Osteoblast (primary cell): ENCODE measurements around the gene LRRC2. TPM values are rescaled to one million over a fixed set of nuclear protein-coding genes. Genes with fewer than 3 reads are reported as not detected.

Experiments used
- DNase-seq: peaks from one replicate; pipeline ENCODE4 v3.0.0; 2011; ENCODE audit warnings: low spot score, mixed read lengths; ENCODE audit not compliant: insufficient read length; ENCODE audit errors: missing footprints
- H2AFZ ChIP-seq: 2 replicates; pipeline ENCODE4 v1.6.0; 2011; ENCODE audit warnings: mild to moderate bottlenecking, low read length
- H3K27ac ChIP-seq: 2 replicates; pipeline ENCODE4 v1.5.1; 2011; ENCODE audit warnings: mild to moderate bottlenecking, low read depth, low read length, moderate library complexity
- H3K27me3 ChIP-seq: 2 replicates; pipeline ENCODE4 v1.6.0; 2012; ENCODE audit warnings: mild to moderate bottlenecking, control low read depth, inconsistent platforms, low read length, moderate library complexity; ENCODE audit not compliant: insufficient read depth
- H3K36me3 ChIP-seq: 2 replicates; pipeline ENCODE4 v1.5.1; 2011; ENCODE audit warnings: mild to moderate bottlenecking, low read length, control low read depth, moderate library complexity; ENCODE audit not compliant: insufficient read depth
- H3K4me1 ChIP-seq: 2 replicates; pipeline ENCODE4 v1.5.1; 2011; ENCODE audit warnings: mild to moderate bottlenecking, low read length, control low read depth, moderate library complexity; ENCODE audit not compliant: insufficient read depth
- H3K4me2 ChIP-seq: 2 replicates; pipeline ENCODE4 v1.6.0; 2011; ENCODE audit warnings: mild to moderate bottlenecking, low read length; ENCODE audit not compliant: insufficient read depth
- H3K4me3 ChIP-seq: fragments of 200-600 bp; sonication (generic); 3 replicates; pipeline ENCODE4 v1.5.1; 2012; ENCODE audit warnings: mild to moderate bottlenecking, low read length, inconsistent platforms; ENCODE audit not compliant: insufficient read depth
- H3K79me2 ChIP-seq: 2 replicates; pipeline ENCODE4 v1.6.0; 2012; ENCODE audit warnings: mild to moderate bottlenecking, low read length, control low read depth, inconsistent platforms; ENCODE audit not compliant: insufficient read depth
- H3K9me3 ChIP-seq: 2 replicates; pipeline ENCODE4 v1.5.1; 2011; ENCODE audit warnings: low read depth, low read length, control low read depth
- H4K20me1 ChIP-seq: 2 replicates; pipeline ENCODE4 v1.6.0; 2012; ENCODE audit warnings: mild to moderate bottlenecking, low read length, control low read depth; ENCODE audit not compliant: insufficient read depth
- CTCF ChIP-seq: IDR thresholded peaks from 2 replicates; pipeline ENCODE4 v1.5.1; 2011; ENCODE audit warnings: mild to moderate bottlenecking, low read depth, low read length, moderate library complexity; ENCODE audit errors: extremely low read depth
- total RNA-seq: library from RNA; depleted of rRNA; stranded (reverse); fragments of >200 nt; gene quantifications from 2 replicates; pipeline ENCODE4 v1.2.3, GENCODE V29; 2012

Gene LRRC2
- total RNA-seq, 1 donor = 5.1 TPM

GRCh38 chr3:46521096-46521495 lies 45.0 kb downstream of the LRRC2 start:
- H4K20me1 ChIP-seq = no peaks in the 10 kb centered on the region
- no peak overlapping the region for H3K4me2 ChIP-seq
- no peaks in the 10 kb centered on the region for H3K79me2 ChIP-seq
- no peak overlapping the region for H3K4me3 ChIP-seq
- DNase-seq = no peak
- H3K27me3 ChIP-seq = no peaks in the 10 kb centered on the region
- no peaks in the 10 kb centered on the region for H3K36me3 ChIP-seq
- H3K4me1 ChIP-seq = peaks cover 12% of the 10 kb centered on the region
- TF ChIP-seq CTCF = no peak
- no peak overlapping the region for H2AFZ ChIP-seq
- H3K9me3 ChIP-seq = no peaks in the 10 kb centered on the region
- H3K27ac ChIP-seq = no peak overlapping the region

DNA sequence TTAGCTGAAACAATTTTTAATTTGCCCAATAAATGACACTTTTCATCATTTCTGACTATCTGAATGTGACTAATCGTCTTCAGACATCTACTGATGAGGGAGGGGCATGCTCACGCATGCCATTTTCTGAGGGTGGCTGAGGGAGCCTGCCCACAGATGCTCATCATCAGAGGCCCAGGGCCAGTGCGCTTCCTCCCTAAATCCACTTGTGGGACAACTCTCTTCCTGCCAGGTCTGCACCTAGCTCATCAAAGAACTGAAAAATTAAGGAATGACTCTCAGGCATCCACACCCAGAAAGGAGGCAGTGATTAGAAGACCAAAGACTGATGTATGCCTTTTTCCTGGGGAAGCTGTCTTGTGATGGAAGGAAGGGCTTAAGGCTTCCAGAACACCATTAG lies 45.6 kb downstream of the LRRC2 start:
- Histone ChIP-seq H2AFZ (no peak overlapping the region), H3K27me3 (no peaks in the 10 kb centered on the region), H3K4me3 (no peak overlapping the region), H3K27ac (no peak overlapping the region), H3K4me1 (peaks cover 13% of the 10 kb centered on the region), H3K4me2 (no peak overlapping the region), H3K9me3 (no peaks in the 10 kb centered on the region), H3K36me3 (no peaks in the 10 kb centered on the region), H3K79me2 (no peaks in the 10 kb centered on the region), H4K20me1 (no peaks in the 10 kb centered on the region)
- TF ChIP-seq CTCF = no peak
- DNase-seq = no peak

DNA sequence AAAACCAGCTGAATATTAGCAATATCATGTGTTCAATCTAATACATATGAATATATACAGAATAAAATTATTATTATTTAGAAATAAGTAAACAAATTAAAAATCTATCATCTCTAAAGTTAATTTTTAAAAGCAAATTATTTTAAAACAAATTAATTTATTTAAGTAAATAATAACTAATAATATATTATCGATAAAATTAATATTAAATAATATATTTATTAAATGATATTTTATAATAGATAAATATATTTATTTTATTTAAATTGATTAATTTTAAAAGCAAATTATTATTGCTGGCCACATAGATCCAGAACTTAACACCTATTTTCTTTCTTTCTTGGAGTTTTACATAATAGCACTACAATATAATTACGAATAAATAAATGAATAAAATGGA lies 46.1 kb downstream of the LRRC2 start:
- TF ChIP-seq CTCF = no peak
- no peak overlapping the region for H3K4me3 ChIP-seq
- no peaks in the 10 kb centered on the region for H3K9me3 ChIP-seq
- no peak overlapping the region for H2AFZ ChIP-seq
- peaks cover 13% of the 10 kb centered on the region for H3K4me1 ChIP-seq
- H4K20me1 ChIP-seq = no peaks in the 10 kb centered on the region
- H3K36me3 ChIP-seq = no peaks in the 10 kb centered on the region
- no peak for DNase-seq
- H3K27me3 ChIP-seq = no peaks in the 10 kb centered on the region
- H3K4me2 ChIP-seq = no peak overlapping the region
- no peak overlapping the region for H3K27ac ChIP-seq
- H3K79me2 ChIP-seq = no peaks in the 10 kb centered on the region

DNA sequence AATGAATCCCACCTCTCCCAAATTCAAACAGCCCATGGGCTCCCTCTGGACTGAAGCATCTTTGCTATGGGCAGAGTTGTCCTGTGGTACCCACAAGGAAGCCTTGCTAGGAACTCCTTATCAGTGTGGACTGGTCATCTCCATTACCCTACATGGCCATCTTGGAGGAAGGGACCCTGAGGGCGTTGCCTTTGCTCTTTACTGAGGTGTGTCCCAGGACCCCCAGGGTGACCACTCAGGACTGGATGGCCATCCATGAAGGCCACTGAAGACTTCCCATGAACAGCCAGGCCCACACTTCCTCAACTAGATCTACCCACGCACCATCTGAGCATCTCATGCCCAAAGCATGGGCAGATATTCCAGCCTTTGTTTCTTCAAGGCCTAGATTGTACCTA lies 48.3 kb downstream of the LRRC2 start:
- no peaks in the 10 kb centered on the region for H3K79me2 ChIP-seq
- no peaks in the 10 kb centered on the region for H4K20me1 ChIP-seq
- no peak overlapping the region for H3K4me2 ChIP-seq
- no peak overlapping the region for H3K27ac ChIP-seq
- no peak for TF ChIP-seq CTCF
- no peak for DNase-seq
- no peaks in the 10 kb centered on the region for H3K36me3 ChIP-seq
- peaks cover 13% of the 10 kb centered on the region for H3K4me1 ChIP-seq
- H3K9me3 ChIP-seq = no peaks in the 10 kb centered on the region
- H2AFZ ChIP-seq = no peak overlapping the region
- H3K4me3 ChIP-seq = no peak overlapping the region
- H3K27me3 ChIP-seq = no peaks in the 10 kb centered on the region
